ELR (cell line): ENCODE data around the gene IRF2.

Experiments used
- DNase-seq: peaks from one replicate; pipeline ENCODE4 v3.0.0-alpha.2; 2015; ENCODE audit warnings: low read depth

The IRF2 gene

DNA sequence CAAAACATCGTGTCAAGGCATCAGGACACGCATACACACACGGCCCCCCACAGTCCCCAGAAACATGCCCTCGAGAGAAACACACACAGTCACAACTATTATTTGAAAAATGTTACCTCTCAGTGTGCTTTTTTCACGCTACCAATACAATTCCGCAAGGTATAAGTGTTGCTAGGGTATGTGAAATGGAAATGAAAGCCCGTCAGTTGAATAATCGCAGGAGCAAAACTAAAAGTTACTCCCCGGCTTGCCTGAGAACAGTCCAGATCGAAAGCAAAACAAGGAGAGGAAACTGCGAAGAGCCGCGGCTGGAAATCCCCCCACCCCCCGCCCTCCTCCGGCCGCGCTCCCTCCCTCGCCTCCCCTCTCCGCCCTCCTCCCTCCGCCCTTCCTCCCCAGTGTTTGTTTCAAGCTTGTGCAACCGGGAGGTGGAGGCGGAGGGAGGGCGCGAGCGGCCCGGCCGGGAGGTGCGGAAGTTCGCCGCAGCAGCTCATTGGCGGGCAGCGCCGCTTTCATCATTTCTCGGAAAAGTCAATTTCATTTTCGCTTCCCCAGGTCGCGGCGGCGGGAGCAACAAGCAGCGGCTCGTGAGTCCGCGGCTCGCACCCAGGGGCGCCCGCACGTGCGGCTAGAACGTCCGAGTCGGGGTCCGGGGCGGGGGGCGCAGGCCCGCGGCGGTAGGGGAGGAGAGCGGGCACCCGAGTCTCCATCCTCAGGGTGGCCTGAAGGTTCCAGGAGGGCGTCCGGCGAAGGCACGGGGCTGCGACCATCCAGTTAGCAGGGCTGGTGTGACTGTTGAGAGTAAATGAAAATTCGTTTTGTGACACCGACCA lies at the start of gene IRF2:
IRF2 (minus strand) TSS at position 288 of the 833 bp plus-strand sequence. CDS start 45,486 bp downstream, outside the sequence.
- peak; percentile 95 for DNase-seq

GRCh38 chr4:184515606-184516005 lies 41.3 kb upstream of the IRF2 start:
- DNase-seq: no peak

DNA sequence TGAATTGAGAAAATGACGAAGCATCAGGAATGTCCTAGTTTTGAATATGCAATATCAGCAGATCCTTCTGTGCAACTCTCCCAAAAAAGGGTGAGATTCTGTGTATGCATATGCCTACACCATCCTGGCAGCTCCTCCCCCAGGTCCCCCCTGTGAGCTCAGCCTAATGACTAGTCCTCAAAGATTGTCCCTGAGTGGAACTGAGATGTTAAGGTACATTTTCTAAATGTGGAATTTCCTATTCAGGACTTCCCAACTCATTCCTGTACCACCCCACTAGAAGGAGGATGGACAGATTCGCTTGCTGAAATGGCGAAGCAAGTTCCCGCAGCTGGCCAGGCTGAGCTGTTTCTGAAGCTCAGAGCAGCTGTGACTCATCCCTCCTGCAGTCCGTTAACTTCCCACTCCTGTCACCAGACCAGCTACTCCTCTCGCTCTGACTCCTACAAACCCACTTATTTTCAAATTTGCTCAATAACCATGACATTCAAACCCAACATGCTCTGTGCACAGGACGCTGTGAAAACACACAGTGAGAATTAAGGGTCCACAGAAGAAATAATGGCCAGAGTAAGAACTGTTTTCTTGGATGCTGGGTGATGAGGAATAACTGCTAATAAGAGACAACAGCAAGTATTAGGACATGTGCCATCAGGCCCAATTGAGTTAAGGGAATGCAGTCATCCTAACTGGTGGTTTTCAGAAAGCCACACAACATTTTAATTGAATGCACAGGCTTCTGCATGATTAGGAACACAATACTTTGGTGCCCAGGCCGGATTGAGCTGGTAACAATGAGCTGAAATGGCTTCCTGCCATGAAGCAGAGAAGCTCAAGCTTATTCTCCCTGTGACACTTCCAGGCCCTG lies 40.0 kb upstream of the IRF2 start:
- DNase-seq: peak; percentile 87

- DNase-seq: no peak
Observed at GRCh38 chr4:184513802-184514120, 39.4 kb upstream of the IRF2 start.

- no peak for DNase-seq
Observed at GRCh38 chr4:184511156-184511555, 36.8 kb upstream of the IRF2 start.

GRCh38 chr4:184510401-184510800 lies 36.1 kb upstream of the IRF2 start:
- peak; percentile 33 for DNase-seq

- DNase-seq: peak; percentile 24
Observed at GRCh38 chr4:184506527-184507121, 32.3 kb upstream of the IRF2 start.

DNA sequence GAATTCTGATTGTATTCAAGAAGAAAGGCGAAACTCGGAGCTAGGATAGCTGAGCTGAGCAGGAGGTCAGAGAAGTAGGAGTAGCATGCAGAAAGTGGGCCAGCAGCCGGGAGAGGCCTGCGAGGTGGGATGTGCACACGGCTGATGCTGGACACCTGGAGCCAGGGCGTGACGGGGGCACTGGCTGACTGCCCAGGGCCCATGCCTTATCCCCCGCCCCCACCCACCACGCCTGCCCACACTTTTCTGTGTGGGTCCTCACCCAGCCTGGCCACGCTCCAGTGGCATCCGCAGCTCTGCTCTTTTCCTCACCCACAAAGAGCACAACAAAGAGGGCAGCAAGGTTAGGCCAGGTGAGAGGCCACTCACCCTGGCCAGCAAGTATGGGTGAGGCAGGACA lies 30.0 kb upstream of the IRF2 start:
- no peak for DNase-seq

DNA sequence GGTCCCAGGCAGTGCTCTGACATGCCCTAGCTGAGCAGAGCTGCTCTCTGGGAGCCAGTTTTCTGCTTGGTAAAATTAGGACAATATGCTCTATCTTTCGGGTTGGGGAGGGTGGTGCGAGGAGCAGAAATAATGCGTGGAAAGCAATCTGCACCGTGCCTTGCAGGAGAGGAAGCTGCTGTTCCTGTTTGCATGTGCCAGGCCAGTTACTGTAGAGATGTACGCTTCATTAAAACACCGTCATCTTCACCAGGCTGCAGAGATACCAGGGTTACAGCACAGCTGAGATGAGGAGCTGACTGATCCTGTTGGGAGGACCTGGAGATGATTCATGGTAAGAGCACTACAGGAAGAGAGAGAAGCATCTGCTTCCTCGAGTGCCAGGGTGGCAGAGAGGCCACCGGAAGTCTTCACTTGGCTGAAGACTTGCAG lies 29.5 kb upstream of the IRF2 start:
- DNase-seq: peak; percentile 63

GRCh38 chr4:184500748-184501589 lies 26.6 kb upstream of the IRF2 start:
- DNase-seq: no peak

DNA sequence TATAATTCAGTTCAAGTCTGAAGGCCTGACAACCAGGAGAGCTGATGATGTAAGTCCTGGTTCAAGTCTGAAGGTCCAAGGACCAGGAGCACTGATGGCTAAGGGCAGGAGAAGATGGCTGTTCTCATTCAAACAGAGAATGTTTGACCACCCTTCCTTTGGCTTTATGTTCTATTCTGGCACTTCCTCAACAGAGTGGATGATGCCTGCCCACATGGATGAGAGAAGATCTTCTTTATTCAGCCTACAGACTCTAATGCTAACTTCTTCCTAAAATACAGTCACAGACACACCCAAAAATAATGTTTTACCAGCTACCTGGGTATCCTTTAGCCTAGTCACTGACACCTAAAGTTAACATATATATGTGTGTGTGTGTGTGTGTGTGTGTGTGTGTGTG lies 25.6 kb upstream of the IRF2 start:
- DNase-seq: no peak

DNA sequence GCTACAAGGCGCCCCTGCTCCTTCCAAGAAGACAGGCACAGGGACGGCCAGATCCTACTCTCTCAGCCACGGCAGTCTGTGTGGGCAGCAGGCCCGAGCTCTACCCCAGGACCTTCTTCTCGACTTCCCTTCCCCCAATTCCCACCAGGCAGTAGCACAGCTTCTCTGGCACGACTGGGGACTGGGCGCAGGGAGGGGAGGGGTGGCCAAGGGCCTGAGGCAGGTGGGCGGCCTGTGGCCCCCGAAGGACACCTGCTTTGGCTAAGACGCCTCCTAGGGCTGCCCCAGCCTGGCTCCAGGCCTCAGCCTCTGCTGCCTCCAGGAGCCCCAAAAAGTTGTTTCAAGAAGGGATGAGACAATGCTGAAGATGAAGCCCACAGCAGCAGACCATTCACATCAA lies 24.2 kb upstream of the IRF2 start:
- DNase-seq: no peak

GRCh38 chr4:184489771-184490170 lies 15.4 kb upstream of the IRF2 start:
- DNase-seq: no peak

GRCh38 chr4:184487503-184487902 lies 13.2 kb upstream of the IRF2 start:
- no peak for DNase-seq

DNA sequence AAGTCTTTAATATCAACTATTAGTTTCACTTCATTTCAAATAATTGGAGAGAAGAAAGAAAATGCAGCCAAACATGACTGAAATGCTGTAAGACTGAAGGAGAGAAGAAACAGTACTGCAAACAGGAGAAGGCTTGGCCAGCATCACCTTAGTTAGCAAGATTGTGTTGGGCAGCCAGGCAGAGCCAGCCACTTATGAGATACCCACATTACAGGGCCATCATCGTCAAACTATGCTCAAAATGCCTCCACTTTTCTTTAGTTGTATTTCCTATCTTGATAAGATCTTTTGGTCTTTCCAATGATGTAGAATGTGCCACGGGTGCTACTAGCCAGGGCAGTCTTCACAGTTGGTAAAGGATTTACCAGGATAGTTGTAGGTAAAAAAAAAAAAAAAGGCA lies 10.9 kb upstream of the IRF2 start:
- no peak for DNase-seq

GRCh38 chr4:184481544-184481943 lies 7.2 kb upstream of the IRF2 start:
- no peak for DNase-seq

GRCh38 chr4:184479516-184479950 lies 5.2 kb upstream of the IRF2 start:
- no peak for DNase-seq

- DNase-seq: no peak
Observed at GRCh38 chr4:184477201-184477999, 3.0 kb upstream of the IRF2 start.

- no peak for DNase-seq
Observed at GRCh38 chr4:184476695-184477094, 2.3 kb upstream of the IRF2 start.

GRCh38 chr4:184475498-184475897 lies 1.1 kb upstream of the IRF2 start:
- DNase-seq: no peak

GRCh38 chr4:184475096-184475461 lies 729 bp upstream of the IRF2 start:
- DNase-seq: peak; percentile 59
